ENCODE measurements around the gene TASOR2. TPM values are rescaled to one million over a fixed set of nuclear protein-coding genes. Genes with fewer than 3 reads are reported as not detected.

The TASOR2 gene
- total and polyA plus RNA-seq, 9 of the 15 experiments (the other 6 are each of a cell fraction or from before 2014, with no cell fraction given), result 12.7 to 75.3 (median 52.3) TPM

DNA sequence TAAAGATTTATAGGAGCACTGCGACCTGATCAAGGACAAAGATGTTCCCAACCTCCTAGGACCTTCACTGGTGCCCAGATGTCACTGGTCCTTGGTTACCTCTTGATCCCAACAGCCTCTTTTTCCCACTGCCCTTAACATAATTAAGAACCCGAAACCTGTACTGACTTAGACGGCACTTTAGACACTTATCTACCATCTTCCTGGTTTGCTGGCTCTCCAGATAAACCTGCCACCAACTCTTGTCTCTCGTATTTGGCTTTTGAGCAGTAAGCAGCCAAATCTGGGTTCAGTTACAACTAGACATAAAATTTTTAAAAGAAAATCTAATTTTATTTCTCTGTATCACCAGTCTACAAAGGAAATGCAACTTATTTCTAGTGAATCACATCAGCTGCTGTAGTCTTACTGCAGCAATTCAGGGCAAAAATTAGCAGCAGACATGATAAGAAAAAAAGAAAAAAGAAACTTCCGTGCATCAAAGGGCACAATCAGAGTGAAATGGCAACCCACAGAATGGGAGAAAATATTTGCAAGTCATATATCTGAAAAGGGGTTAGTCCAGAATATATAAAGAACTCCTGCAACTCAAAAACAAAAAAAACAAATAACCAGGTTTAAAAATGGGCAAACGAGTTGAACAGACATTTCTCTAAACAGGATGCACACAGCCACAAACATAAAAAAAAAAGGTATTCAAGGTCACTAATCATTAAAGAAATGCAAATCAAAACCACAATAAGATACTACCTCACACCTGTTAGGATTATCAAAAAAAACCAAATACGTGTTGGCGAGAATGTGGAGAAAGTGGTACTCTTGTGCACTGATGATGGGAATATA lies 27.7 kb upstream of the TASOR2 start:
- 29% methylated on average over 8 of the region's 8 CpGs for WGBS (ENCODE audit: insufficient coverage, low coverage, missing lambda C conversion rate)
- Histone ChIP-seq H3K27ac (ENCODE audit: extremely low read depth, low read depth, low read length) (no peak overlapping the region), H3K9ac (ENCODE audit: insufficient read depth in 1 of 2, low read depth in 2 of 2, low read length in 2 of 2) (no peak overlapping the region), H3K79me2 (ENCODE audit: control insufficient read depth, insufficient read depth, low read length) (no peaks in the 10 kb centered on the region), H3K27me3 (ENCODE audit: control insufficient read depth in 2 of 2, insufficient read depth in 2 of 2, low read length in 2 of 2) (no peaks in the 10 kb centered on the region), H3K4me1 (replicated peaks in 1 of 2; ENCODE audit: control insufficient read depth in 2 of 2, insufficient read depth in 2 of 2, low read length in 2 of 2) (peaks cover 18 to 33% of the 10 kb centered on the region in 2 experiments; a peak in 4 of 5 replicates), H3K4me2 (ENCODE audit: insufficient read depth, low read length) (no peak overlapping the region), H4K20me1 (replicated peaks; ENCODE audit: control insufficient read depth, insufficient read depth, low read length) (peaks cover 8% of the 10 kb centered on the region; the same call in 1 of the 2 replicates), H3K9me1 (ENCODE audit: control insufficient read depth, insufficient read depth, low read length) (peaks cover 2% of the 10 kb centered on the region), H3K36me3 (ENCODE audit: control insufficient read depth, insufficient read depth, low read length) (no peaks in the 10 kb centered on the region), H3K9me3 (replicated peaks; ENCODE audit: control insufficient read depth, insufficient read depth, low read depth, low read length) (no peaks in the 10 kb centered on the region), H2AFZ (ENCODE audit: low read depth, low read length) (no peak overlapping the region), H3K4me3 (no peak overlapping the region)
- intact Hi-C loops (cut with micrococcal nuclease) (no loop called here), in situ Hi-C loops (cut with MboI) (no loop called here)
- peak in 1 of 4 experiments; percentile 28 for DNase-seq (ENCODE audit: extremely low read depth in 1 of 4, low spot score in 3 of 4)
- CTCF ChIA-PET (ENCODE audit: low intra/inter-chr PET ratio), result no interaction called here
- FAIRE-seq, result peak; percentile 59
- no peak for ATAC-seq
- no TSS peak for BruUV-seq (replicated peaks)
- POLR2A ChIA-PET, result interaction anchor here (0.9 kb wide), 1 partner anchor 21 kb away, joined by 3 read pairs; no protein-coding TSS in a partner anchor
- TF ChIP-seq SMARCA4 (IDR thresholded peaks at IDR 0.05), result no peak
- TF ChIP-seq POLR2B (IDR thresholded peaks at IDR 0.05; ENCODE audit: low read depth, partially characterized antibody), result no peak
- TF ChIP-seq ZNF778 (CRISPR knock-in tag; IDR thresholded peaks at IDR 0.05), result no peak
- no peak for TF ChIP-seq RAD21 (CRISPR knock-in tag; conservative IDR thresholded peaks at IDR 0.05 in 1 of 2, IDR thresholded peaks at IDR 0.05 in 1 of 2)
- TF ChIP-seq, protein P1, sequence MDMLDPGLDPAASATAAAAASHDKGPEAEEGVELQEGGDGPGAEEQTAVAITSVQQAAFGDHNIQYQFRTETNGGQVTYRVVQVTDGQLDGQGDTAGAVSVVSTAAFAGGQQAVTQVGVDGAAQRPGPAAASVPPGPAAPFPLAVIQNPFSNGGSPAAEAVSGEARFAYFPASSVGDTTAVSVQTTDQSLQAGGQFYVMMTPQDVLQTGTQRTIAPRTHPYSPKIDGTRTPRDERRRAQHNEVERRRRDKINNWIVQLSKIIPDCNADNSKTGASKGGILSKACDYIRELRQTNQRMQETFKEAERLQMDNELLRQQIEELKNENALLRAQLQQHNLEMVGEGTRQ (CRISPR knock-in tag; IDR thresholded peaks at IDR 0.05), result no peak
- TF ChIP-seq GABPB2 (CRISPR knock-in tag; conservative IDR thresholded peaks at IDR 0.05), result no peak
- no peak for TF ChIP-seq ZNF124 (CRISPR knock-in tag; IDR thresholded peaks at IDR 0.05)
- no peak for TF ChIP-seq ZC3H11A (IDR thresholded peaks at IDR 0.05; ENCODE audit: low read depth, low read length)
- no peak for TF ChIP-seq LEF1 (IDR thresholded peaks at IDR 0.05)
- TF ChIP-seq TCF3 (CRISPR knock-in tag; IDR thresholded peaks at IDR 0.05), result peak; percentile 40
- no peak for TF ChIP-seq RBM15 (IDR thresholded peaks at IDR 0.05; ENCODE audit: insufficient read depth, low read length)
- TF ChIP-seq, protein P2, sequence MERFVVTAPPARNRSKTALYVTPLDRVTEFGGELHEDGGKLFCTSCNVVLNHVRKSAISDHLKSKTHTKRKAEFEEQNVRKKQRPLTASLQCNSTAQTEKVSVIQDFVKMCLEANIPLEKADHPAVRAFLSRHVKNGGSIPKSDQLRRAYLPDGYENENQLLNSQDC (CRISPR knock-in tag; IDR thresholded peaks at IDR 0.05), result no peak
- no peak for TF ChIP-seq TGIF2 (CRISPR knock-in tag; IDR thresholded peaks at IDR 0.05)
- TF ChIP-seq, protein P3, sequence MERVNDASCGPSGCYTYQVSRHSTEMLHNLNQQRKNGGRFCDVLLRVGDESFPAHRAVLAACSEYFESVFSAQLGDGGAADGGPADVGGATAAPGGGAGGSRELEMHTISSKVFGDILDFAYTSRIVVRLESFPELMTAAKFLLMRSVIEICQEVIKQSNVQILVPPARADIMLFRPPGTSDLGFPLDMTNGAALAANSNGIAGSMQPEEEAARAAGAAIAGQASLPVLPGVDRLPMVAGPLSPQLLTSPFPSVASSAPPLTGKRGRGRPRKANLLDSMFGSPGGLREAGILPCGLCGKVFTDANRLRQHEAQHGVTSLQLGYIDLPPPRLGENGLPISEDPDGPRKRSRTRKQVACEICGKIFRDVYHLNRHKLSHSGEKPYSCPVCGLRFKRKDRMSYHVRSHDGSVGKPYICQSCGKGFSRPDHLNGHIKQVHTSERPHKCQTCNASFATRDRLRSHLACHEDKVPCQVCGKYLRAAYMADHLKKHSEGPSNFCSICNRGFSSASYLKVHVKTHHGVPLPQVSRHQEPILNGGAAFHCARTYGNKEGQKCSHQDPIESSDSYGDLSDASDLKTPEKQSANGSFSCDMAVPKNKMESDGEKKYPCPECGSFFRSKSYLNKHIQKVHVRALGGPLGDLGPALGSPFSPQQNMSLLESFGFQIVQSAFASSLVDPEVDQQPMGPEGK (CRISPR knock-in tag; IDR thresholded peaks at IDR 0.05; ENCODE audit: borderline replicate concordance), result no peak
- TF ChIP-seq, protein P4, sequence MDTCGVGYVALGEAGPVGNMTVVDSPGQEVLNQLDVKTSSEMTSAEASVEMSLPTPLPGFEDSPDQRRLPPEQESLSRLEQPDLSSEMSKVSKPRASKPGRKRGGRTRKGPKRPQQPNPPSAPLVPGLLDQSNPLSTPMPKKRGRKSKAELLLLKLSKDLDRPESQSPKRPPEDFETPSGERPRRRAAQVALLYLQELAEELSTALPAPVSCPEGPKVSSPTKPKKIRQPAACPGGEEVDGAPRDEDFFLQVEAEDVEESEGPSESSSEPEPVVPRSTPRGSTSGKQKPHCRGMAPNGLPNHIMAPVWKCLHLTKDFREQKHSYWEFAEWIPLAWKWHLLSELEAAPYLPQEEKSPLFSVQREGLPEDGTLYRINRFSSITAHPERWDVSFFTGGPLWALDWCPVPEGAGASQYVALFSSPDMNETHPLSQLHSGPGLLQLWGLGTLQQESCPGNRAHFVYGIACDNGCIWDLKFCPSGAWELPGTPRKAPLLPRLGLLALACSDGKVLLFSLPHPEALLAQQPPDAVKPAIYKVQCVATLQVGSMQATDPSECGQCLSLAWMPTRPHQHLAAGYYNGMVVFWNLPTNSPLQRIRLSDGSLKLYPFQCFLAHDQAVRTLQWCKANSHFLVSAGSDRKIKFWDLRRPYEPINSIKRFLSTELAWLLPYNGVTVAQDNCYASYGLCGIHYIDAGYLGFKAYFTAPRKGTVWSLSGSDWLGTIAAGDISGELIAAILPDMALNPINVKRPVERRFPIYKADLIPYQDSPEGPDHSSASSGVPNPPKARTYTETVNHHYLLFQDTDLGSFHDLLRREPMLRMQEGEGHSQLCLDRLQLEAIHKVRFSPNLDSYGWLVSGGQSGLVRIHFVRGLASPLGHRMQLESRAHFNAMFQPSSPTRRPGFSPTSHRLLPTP (IDR thresholded peaks at IDR 0.05; ENCODE audit: borderline replicate concordance, extremely low read depth, insufficient read length), result no peak
- TF ChIP-seq ARID2 (IDR thresholded peaks at IDR 0.05), result no peak
- no peak for TF ChIP-seq CSDE1 (IDR thresholded peaks at IDR 0.05)

All from K562 (cell line).